CD4-positive, alpha-beta T cell treated with Interleukin-6 at 100 ng/mL for 8 hours (primary cell): ENCODE measurements around the gene MOK.

Experiments used
- DNase-seq: peaks from one replicate; pipeline ENCODE4 v3.0.0-alpha.2; 2020; ENCODE audit warnings: mixed read lengths, low spot score

The MOK gene

GRCh38 chr14:102223682-102224081, 81.3 kb downstream of the MOK start:
- DNase-seq = no peak

DNA sequence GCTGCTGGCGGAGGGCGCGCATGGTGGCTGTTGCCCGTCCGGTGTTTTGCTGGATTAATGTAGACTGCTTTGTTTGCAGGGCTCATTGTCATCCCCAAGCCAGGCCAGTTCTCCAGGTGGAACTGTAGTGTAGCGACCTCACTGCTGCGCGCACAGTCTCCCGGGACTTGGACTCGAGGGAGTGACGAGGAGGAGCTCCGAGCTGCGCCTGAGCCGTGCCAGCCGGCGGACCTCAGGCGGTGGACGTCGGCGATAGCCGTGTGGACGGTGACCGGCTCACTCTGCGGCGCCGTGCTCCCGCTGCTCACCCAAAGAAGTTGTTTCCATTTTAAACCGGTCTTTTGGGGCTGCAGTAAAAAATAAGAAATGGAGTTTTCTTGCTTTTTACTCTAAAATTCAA, 82.2 kb downstream of the MOK start:
- no peak for DNase-seq

- DNase-seq = no peak
These were observed 82.9 kb downstream of the MOK start for GRCh38 chr14:102222009-102222575.

- DNase-seq = no peak
These were observed 83.9 kb downstream of the MOK start for GRCh38 chr14:102221026-102221425.

DNA sequence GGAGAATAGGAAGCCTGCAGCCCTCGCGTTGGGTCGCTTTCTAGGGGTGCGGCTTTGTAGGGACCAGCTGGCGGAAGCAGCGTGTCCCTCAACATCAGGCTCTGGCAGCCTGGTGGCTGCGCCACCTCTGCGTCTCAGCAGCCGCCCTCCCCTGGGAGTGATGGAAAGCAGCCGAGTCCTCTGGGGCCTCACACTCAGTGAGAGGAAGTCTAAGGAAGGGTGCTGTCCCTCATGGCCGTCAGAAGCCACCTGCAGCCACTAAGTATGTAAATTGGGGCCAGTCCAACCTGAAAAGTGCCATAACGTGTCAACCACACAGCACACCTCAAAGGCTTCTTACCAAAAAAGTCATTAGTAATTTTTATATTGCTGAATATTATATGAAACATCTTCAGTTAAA, 84.9 kb downstream of the MOK start:
- DNase-seq = no peak

- DNase-seq = no peak
These were observed 85.6 kb downstream of the MOK start for GRCh38 chr14:102219316-102219715.

GRCh38 chr14:102218688-102219087, 86.3 kb downstream of the MOK start:
- no peak for DNase-seq

DNA sequence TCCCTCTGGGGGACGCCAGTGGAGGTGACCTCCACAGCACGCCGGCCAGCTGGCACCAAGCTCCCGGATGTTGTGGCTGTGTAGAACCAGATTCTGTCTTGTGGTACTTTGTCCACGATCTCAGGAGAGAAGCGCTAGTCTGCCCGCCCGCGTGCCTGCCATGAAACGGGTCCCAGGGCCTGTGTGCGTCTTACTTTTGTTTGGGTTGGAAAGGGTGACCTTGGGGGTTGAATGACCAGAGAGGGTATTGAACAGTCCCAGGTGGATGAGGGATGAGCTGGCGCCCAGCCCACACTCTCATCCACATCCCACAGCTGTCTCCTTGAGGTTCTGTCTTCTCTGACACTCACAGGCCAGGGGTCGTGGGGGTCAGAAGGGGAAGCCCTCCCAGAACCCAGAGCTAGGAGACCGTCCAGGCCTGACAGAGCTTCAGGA, 87.0 kb downstream of the MOK start:
- DNase-seq = no peak

DNA sequence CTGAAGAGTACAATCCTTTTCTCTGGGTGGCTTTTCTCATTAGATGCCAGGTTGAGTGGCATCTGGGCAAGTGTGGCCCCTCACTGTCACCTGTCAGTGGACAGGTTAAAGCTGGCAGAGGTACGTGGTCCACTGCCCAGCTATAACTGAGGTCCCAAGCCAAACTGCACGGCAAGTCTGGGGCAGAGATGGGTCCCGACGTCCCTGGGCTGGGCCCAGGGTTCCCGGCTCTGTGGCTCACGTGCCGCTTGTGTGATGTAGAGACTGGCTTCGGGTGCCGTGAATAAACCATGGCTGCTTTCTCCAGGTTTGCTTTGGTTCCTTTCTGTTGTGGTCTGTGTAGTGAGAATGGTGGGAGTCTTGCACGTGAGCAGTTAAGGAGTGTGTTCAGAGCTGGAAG, 87.6 kb downstream of the MOK start:
- DNase-seq = no peak

DNA sequence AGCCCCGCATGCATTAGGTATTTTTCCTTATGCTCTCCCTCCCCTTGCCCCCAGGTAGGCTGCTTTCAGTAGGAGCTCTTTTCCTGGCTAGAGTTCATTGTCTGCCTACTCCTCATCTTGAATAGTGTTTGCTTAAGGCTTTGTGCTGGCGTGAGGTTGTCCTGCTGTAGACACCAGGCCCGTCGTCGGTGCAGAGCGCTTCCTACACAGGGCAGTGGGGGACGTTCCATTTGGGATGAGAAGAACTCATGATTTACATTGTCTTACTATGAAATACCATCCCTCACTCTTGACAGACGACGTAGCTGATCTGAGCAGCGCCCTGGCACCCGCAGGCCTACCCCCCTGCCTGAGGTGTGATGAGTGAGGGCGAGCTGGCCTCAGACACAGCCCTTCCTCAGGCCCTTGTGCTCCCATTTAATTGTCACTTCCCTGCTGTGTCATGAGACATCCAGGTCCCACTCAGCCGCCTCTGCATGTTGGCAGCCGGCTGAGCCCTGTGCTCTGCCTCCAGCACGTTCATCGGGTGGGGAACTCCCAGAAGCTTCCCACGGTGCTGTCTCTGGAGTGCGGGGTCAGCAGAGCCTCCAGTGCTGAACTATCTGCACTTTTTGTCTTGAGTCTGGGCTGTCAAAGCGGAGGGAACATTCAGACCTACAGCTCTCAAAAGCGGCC, 89.3 kb downstream of the MOK start:
- DNase-seq = no peak

- DNase-seq = no peak
These were observed 89.9 kb downstream of the MOK start for GRCh38 chr14:102215071-102215470.

DNA sequence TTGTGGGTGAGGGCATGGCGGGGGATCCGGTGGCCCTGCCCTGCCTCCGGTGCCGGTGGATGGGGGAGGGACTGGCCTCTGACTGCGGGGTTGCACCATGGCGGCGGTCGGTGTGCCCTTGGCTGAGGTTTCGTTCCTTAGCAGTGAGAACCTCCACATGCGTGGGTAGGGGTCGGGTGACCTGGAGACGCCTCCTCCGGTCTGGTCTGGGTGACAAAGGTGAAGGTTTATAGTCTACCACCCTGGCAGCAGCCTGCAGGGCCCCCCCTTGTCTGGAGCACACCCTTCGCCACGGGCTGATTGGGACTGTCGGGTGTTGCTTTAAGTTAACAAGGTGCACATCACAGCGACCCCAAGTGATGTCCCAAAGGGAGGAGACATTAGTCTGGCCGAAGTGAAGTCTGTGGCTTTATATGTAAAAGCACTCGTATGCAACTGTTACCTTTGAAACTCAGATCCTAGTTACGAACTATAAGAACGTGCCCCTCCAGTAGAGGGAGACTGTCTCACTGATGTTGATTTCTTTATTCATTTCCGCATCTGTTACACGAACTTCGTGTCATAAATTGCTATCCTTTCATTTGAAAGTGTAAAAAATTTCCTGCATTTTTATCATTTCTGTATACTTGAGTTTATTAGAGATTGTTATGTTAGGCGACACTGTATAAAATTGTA, 90.8 kb downstream of the MOK start:
- DNase-seq = no peak

DNA sequence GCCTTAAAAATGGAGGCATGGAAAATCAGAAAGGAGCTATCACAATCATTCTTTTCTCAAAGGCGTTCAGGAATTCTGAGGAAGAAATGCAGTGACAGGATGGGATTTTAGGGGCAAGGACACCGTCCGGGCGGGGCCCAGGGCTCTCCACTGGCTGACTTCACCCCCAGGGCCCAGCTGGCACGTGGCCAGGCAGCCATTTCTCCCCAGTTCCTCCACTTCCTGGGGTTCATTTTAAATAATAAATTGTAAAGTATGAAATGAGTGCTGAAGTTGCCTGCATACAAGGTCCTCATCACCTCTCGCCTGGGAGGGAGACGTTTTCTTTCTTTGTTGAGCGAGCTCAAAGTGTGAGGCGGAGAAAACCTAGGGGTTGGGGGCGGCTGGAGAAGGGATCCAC, 91.5 kb downstream of the MOK start:
- no peak for DNase-seq

DNA sequence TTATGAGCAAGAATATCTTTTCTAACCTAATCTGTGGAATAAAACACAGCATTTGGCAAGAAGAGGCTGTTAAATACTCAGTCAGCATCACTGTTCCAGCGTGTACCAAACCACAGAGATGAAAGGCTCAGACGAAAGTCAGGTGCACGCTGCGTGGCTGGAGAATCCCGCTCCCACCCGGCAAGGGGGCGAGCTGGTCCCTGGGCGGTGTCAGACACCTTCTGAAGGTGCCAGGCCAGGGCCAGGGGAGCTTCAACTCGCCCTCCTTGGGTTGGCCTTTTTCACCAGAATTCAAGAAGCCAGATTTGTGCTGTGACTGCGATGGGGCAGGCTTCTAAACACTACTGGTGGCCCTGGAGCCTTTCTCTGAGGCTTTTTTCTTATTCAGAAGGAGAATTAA, 92.1 kb downstream of the MOK start:
- DNase-seq = no peak

GRCh38 chr14:102212356-102212755, 92.6 kb downstream of the MOK start:
- DNase-seq = no peak

- DNase-seq = no peak
These were observed 93.7 kb downstream of the MOK start for GRCh38 chr14:102211240-102211639.

GRCh38 chr14:102210421-102211042, 94.4 kb downstream of the MOK start:
- no peak for DNase-seq

GRCh38 chr14:102209224-102209966, 95.6 kb downstream of the MOK start:
- DNase-seq = no peak

DNA sequence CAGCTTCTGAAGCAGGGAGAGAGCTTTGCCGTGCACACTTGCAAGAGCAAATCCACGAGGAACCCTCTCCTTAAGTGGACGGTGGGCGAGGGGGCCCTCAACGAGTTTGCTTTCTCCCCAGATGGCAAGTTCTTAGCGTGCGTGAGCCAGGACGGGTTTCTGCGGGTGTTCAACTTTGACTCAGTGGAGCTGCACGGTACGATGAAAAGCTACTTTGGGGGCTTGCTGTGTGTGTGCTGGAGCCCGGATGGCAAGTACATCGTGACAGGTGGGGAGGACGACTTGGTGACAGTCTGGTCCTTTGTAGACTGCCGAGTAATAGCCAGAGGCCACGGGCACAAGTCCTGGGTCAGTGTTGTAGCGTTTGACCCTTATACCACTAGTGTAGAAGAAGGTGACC, 96.2 kb downstream of the MOK start:
- no peak for DNase-seq

- no peak for DNase-seq
These were observed 97.1 kb downstream of the MOK start for GRCh38 chr14:102207831-102208365.

- DNase-seq = no peak
These were observed 98.0 kb downstream of the MOK start for GRCh38 chr14:102206918-102207317.

- no peak for DNase-seq
These were observed 99.4 kb downstream of the MOK start for GRCh38 chr14:102205560-102205959.
